Spleen (tissue), 11 donors: ENCODE measurements around the gene SCLT1. TPM values are rescaled to one million over a fixed set of nuclear protein-coding genes. Genes with fewer than 3 reads are reported as not detected.
"Not testable (repeated sequence)": the region's sequence is repeated elsewhere in the genome, so short reads cannot be mapped to it uniquely, and the experiment has no call there.

Source experiments
- DNase-seq: peaks from one replicate; pipeline ENCODE4 v3.0.0-alpha.2; 2020
- H3K27ac ChIP-seq, 8 donors: fragments of 200-600 bp; sonication (generic) in 7 of 8; 1 replicate in 4 of 8; 2 replicates in 4 of 8; pipeline versions ENCODE4 v1.5.0 to v1.8.0; 2016 to 2021; ENCODE audit warnings: inconsistent platforms in 4 of 8, mild to moderate bottlenecking in 4 of 8, moderate library complexity in 1 of 8
- H3K27me3 ChIP-seq, 7 donors: fragments of 200-600 bp; sonication (generic) in 6 of 7; replicated peaks in 1 of 7; 1 replicate in 4 of 7; 2 replicates in 3 of 7; pipeline versions ENCODE4 v1.5.0 to v1.8.0; 2016 to 2021; ENCODE audit warnings: inconsistent platforms in 3 of 7, mild to moderate bottlenecking in 1 of 7
- H3K36me3 ChIP-seq, 6 donors: fragments of 200-600 bp; sonication (generic) in 5 of 6; 1 replicate in 4 of 6; 2 replicates in 2 of 6; pipeline versions ENCODE4 v1.5.0 to v1.8.0; 2016 to 2021; ENCODE audit warnings: inconsistent platforms in 2 of 6
- H3K4me1 ChIP-seq, 6 donors: fragments of 200-600 bp; sonication (generic) in 5 of 6; 1 replicate in 3 of 6; 2 replicates in 3 of 6; pipeline versions ENCODE4 v1.5.0 to v1.8.0; 2016 to 2021; ENCODE audit warnings: inconsistent platforms in 3 of 6
- H3K4me3 ChIP-seq, 8 donors: fragments of 200-600 bp; sonication (generic) in 7 of 8; 1 replicate in 4 of 8; 2 replicates in 4 of 8; pipeline versions ENCODE4 v1.5.0 to v1.8.0; 2016 to 2021; ENCODE audit warnings: inconsistent platforms in 4 of 8, mild to moderate bottlenecking in 4 of 8, moderate library complexity in 2 of 8
- H3K9me3 ChIP-seq, 8 donors: fragments of 200-600 bp; sonication (generic) in 7 of 8; 1 replicate in 4 of 8; 2 replicates in 4 of 8; pipeline versions ENCODE4 v1.5.0 to v1.8.0; 2016 to 2021; ENCODE audit warnings: inconsistent platforms in 4 of 8
- CTCF ChIP-seq, 11 experiments: fragments of 200-600 bp in 7 of 11; fragments of 450-650 bp in 4 of 11; sonication (generic) in 4 of 11; IDR thresholded peaks in 8 of 11; conservative IDR thresholded peaks in 3 of 11; 1 replicate in 7 of 11; 2 replicates in 4 of 11; pipeline versions ENCODE4 v1.4.0 to v1.8.0; 2016 to 2021; ENCODE audit warnings: antibody characterized with exemption in 11 of 11, inconsistent platforms in 4 of 11, mild to moderate bottlenecking in 1 of 11
- POLR2A ChIP-seq, 3 donors: fragments of 450-650 bp; IDR thresholded peaks; one replicate each; pipeline ENCODE4 v1.5.1; 2017; ENCODE audit warnings: antibody characterized with exemption in 3 of 3, mild to moderate bottlenecking in 1 of 3
- POLR2AphosphoS5 ChIP-seq, 3 donors: sonication (generic); formaldehyde crosslinking; IDR thresholded peaks; one replicate each; pipeline ENCODE4 v1.5.1; 2017; ENCODE audit warnings: antibody characterized with exemption in 3 of 3
- WGBS, 5 donors: extraction: QIAGEN DNeasy Blood & Tissue Kit in 3 of 5; methylation state at CpG; one replicate each; pipeline versions ENCODE4 v1.1.5 to v1.1.7; 2013 to 2018; 5-methylcytosine and 5-hydroxymethylcytosine counted together
- intact Hi-C: fragments of 100-400 bp; cut with DNase I; formaldehyde crosslinking; loops from one replicate; pipeline ENCODE4 v1.15.0; 2023; ENCODE audit warnings: low total_unique reads
- polyA plus RNA-seq, 3 donors: library from polyadenylated mRNA; stranded (reverse); fragments of 200-250 nt; gene quantifications; one replicate each; pipeline ENCODE4 v1.2.1, GENCODE V29; 2013
- total RNA-seq, 7 donors: library from RNA; depleted of rRNA in 3 of 7; stranded (reverse); fragments of >200 nt in 3 of 7; fragmentation: NEBNext Ultra II Directional in 4 of 7; extraction: Animal tissue kit (Norgen Biotek cat#: 25700) in 4 of 7; gene quantifications; one replicate each; pipeline versions ENCODE4 v1.1.0 to v1.2.1, GENCODE V29; 2016 to 2021
- donor health status: healthy with polysubstance abuse.
- donor health status: DM: no; HTN: no; CAD: no; lungs with moderate emphysema.
- donor health status: DM: no; HTN: no; CAD: no.
- donor health status: Bipolar disorder and iron deficiency.
- donor health status: healthy.
- donor health status: DM: no; HTN: no; CAD: no.
- donor health status: DM: yes; HTN: yes; CAD: no.

SCLT1 gene
- total and polyA plus RNA-seq, 10 donors, result 6.7 to 43.7 (median 30.3) TPM

- intact Hi-C loops, result no loop called here
- Histone ChIP-seq H3K36me3 (peaks cover 5 to 86% (median 30%) of the 10 kb centered on the region in 6 donors), H3K27ac (no peak overlapping the region), H3K9me3 (peaks cover 0 to 30% (median 16%) of the 10 kb centered on the region in 8 donors), H3K4me3 (no peak overlapping the region), H3K4me1 (no peaks in the 10 kb centered on the region), H3K27me3 (no peaks in the 10 kb centered on the region)
- TF ChIP-seq POLR2A (IDR thresholded peaks at IDR 0.05) (no peak), CTCF (IDR thresholded peaks at IDR 0.05 in 8 of 11, conservative IDR thresholded peaks at IDR 0.05 in 3 of 11) (no peak), POLR2AphosphoS5 (IDR thresholded peaks at IDR 0.05) (no peak)
- no peak for DNase-seq
These were observed 16.0 kb downstream of the SCLT1 start for GRCh38 chr4:129077326-129077725.

GRCh38 chr4:129069537-129069936 is 23.8 kb downstream of the SCLT1 start:
- H3K27ac ChIP-seq, H3K4me1 ChIP-seq, intact Hi-C loops, H3K27me3 ChIP-seq, H3K4me3 ChIP-seq, DNase-seq: not testable (repeated sequence)
- 88 to 95% (median 89%) methylated on average over 2 of the region's 2 CpGs for WGBS, 5 donors
- Histone ChIP-seq H3K36me3 (peaks cover 0 to 24% (median 6%) of the 10 kb centered on the region in 6 donors), H3K9me3 (peaks cover 0 to 80% (median 51%) of the 10 kb centered on the region in 8 donors)

- H3K4me3 ChIP-seq, result no peak overlapping the region
- H3K27me3 ChIP-seq, result no peaks in the 10 kb centered on the region
- H3K4me1 ChIP-seq, result no peaks in the 10 kb centered on the region
- no peak for TF ChIP-seq POLR2A (IDR thresholded peaks at IDR 0.05)
- no peak for TF ChIP-seq POLR2AphosphoS5 (IDR thresholded peaks at IDR 0.05)
- no peak for TF ChIP-seq CTCF (IDR thresholded peaks at IDR 0.05 in 8 of 11, conservative IDR thresholded peaks at IDR 0.05 in 3 of 11)
- peaks cover 0 to 51% (median 12%) of the 10 kb centered on the region in 6 donors for H3K36me3 ChIP-seq
- H3K9me3 ChIP-seq, result peaks cover 10 to 98% (median 90%) of the 10 kb centered on the region in 8 donors
- no peak overlapping the region for H3K27ac ChIP-seq
- intact Hi-C loops, result no loop called here
- DNase-seq, result no peak
These were observed 28.6 kb downstream of the SCLT1 start for GRCh38 chr4:129064717-129065116.

- Histone ChIP-seq H3K4me3 (no peak overlapping the region), H3K27me3 (no peaks in the 10 kb centered on the region), H3K36me3 (peaks cover 0 to 51% (median 12%) of the 10 kb centered on the region in 6 donors), H3K4me1 (no peaks in the 10 kb centered on the region), H3K9me3 (peaks cover 10 to 100% (median 95%) of the 10 kb centered on the region in 8 donors), H3K27ac (no peak overlapping the region)
- intact Hi-C loops, result no loop called here
- no peak for TF ChIP-seq CTCF (IDR thresholded peaks at IDR 0.05 in 8 of 11, conservative IDR thresholded peaks at IDR 0.05 in 3 of 11)
- no peak for TF ChIP-seq POLR2A (IDR thresholded peaks at IDR 0.05)
- TF ChIP-seq POLR2AphosphoS5 (IDR thresholded peaks at IDR 0.05), result no peak
- no peak for DNase-seq
- 91 to 100% (median 100%) methylated on average over 2 of the region's 2 CpGs for WGBS, 5 donors
These were observed 29.7 kb downstream of the SCLT1 start for GRCh38 chr4:129063640-129064039.

GRCh38 chr4:129062580-129062979 is 30.8 kb downstream of the SCLT1 start:
- peaks cover 0 to 51% (median 12%) of the 10 kb centered on the region in 6 donors for H3K36me3 ChIP-seq
- intact Hi-C loops, result no loop called here
- H3K4me1 ChIP-seq, result no peaks in the 10 kb centered on the region
- DNase-seq, result no peak
- WGBS, 5 donors, result 94 to 99% (median 96%) methylated on average over 3 of the region's 3 CpGs
- H3K9me3 ChIP-seq, result peaks cover 10 to 100% (median 98%) of the 10 kb centered on the region in 8 donors
- H3K27me3 ChIP-seq, result no peaks in the 10 kb centered on the region
- no peak for TF ChIP-seq POLR2AphosphoS5 (IDR thresholded peaks at IDR 0.05)
- TF ChIP-seq CTCF (IDR thresholded peaks at IDR 0.05 in 8 of 11, conservative IDR thresholded peaks at IDR 0.05 in 3 of 11), result no peak
- no peak for TF ChIP-seq POLR2A (IDR thresholded peaks at IDR 0.05)
- no peak overlapping the region for H3K27ac ChIP-seq
- no peak overlapping the region for H3K4me3 ChIP-seq
